HG02759 (cell line): ENCODE results near the gene BLTP2.

Source experiments
- ATAC-seq: cut with Tn5 transposase; IDR thresholded peaks from one replicate; pipeline ENCODE4 v1.9.1; 2021; ENCODE audit warnings: mild to moderate bottlenecking, moderate library complexity; ENCODE audit not compliant: unreplicated experiment

Gene BLTP2

DNA sequence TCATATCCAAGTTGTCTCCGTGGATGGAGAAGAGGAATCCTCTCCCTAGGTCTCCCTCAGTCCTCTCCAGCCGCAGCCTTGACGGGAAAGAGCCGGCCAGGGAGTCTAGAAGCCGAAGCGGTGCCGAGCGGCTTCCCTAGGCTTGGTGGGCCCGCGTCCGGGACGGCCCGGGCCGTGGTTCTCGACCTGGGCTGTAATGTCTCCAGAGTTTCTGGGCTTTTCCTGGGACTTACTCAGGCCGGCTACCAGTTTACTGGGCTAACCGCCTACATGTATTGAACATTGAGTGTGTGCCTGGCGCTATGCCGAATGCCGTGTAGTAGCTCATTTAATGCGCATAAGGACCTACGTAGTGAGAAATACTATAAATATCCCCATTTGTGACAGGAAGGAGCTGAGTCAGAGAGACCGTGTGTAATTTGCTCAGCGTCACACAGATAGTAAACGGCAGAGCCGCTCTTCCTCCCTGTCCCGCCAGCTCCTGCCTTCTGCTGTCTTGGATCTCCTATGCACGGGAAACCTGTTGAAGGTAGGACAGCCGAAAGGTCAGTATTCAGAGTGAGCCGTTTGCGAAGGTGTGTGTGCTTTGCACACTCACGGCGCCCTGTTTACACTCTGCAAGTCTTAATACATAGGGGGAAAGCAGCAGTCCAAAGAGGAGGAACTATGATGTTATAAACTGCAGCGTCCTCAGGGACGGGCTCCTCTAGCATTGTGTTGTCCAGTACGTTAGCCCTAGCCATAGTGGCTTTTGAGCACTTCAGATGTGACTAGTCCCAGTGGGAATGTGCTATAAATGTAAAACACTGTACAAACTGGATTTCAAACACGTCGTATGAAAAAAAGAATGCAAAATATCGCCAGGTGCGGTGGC lies 45.4 kb downstream of the BLTP2 start:
- ATAC-seq = peak; percentile 40

DNA sequence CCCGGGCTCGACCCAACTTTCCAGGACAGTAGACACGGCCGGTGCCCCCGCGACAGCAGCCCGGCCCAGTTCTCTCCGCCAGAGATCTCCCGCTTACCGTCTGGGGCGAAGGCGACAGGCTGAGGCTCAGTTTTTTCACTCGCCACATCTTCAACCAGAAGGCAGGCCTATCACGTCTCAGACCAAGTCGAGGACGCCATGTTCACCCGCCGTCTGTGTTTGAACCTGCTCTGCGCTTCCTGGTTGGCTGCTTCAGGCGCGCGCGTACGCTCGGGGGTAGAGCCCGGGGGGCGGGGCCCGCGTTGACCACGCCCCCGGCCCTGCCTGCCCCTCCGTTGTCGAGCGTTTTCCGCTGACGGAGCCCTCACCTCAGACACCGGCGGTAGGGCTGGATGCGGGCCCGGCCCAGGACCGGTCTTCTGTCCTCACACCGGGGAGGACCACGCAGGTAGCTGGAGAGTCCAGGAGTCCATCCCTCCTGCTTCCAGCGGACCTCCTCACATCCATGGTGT lies 46.1 kb downstream of the BLTP2 start, which contains the start of gene SPAG5:
SPAG5 (minus strand) TSS at position 227 of the 512 bp plus-strand sequence; CDS start at position 148, 79 bp downstream.
- ATAC-seq = peak; percentile 89

DNA sequence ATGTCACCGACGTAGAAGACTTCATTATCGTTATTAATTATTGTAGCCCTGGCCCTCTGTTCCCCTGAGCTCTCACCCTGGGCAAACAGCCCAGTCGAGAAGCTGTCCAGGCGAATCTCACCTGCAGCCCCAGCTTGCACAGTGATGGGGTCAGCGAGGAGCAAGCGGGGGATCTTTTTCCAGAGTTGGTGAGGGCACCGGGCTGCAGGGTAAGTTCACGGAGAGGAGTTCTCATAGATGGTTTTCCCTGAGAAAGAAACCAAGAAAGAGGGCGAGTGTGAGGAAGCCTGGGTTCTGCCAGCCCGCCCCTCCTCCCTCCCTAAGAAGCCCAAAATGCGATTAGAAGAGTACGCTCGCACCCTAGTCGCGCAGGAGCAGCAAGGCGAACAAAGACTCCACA lies 46.6 kb downstream of the BLTP2 start:
- no peak for ATAC-seq

DNA sequence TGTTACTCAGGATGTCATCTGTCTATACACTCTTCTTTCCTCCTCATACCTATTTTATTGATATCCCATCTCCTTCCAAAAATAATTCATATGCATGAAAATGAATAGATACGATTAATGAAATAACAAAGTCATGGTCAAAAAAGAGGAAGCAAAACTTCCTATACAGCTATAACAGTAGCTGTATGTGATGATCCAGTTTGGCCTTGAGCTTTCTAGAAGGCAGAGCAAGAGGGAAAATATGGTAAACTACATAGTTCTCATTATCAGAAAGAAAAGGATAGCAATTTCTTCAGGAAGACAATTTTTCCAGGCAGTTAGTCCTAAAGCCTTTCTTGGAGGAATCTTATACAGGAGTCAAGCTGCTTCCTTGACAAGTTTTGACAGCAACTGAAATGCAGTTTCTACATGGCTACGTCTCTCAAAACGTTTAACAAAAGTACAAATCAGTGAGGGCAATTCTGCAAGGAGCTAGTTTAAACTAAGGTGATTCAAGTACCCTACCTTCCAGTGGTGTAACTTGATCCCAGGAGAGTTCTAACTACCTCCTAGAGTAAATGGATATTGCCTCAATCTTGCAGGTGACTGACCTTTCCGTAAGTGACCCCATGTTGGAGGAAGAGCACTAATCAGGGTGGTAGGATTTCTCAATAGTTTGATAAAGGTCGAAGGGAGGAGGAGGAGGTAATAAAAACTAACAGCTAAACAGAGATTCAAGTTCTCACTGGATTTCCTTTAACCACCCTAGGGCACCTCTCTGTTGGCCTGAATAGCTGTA lies 47.2 kb downstream of the BLTP2 start:
- ATAC-seq = no peak
